ENCODE results near the gene ETS1. TPM values are rescaled to one million over a fixed set of nuclear protein-coding genes. Genes with fewer than 3 reads are reported as not detected.

ETS1 gene
- total and polyA plus RNA-seq, 2 experiments from 2014 or later: 25.6 to 52.6 TPM

DNA sequence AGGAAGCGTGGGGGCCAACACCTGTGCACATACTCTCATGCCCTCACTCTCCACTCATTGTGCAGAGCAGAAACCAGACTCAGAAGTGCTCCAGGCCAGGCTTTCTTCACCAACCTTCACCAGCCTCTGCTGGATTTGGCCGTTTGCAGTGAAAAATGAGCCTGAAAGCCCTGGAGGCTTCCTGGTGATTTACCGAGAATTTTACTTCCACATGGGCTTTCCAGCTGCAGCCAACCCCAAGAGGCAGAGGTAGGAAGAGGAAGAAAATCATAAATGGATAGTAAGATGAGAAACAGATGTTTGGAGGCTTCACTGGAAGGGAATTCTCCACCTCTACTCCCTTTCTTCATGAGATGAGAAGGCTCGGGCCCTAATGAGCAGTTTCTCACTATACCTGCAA is 155.4 kb downstream of the ETS1 start:
- TF ChIP-seq, protein P1, sequence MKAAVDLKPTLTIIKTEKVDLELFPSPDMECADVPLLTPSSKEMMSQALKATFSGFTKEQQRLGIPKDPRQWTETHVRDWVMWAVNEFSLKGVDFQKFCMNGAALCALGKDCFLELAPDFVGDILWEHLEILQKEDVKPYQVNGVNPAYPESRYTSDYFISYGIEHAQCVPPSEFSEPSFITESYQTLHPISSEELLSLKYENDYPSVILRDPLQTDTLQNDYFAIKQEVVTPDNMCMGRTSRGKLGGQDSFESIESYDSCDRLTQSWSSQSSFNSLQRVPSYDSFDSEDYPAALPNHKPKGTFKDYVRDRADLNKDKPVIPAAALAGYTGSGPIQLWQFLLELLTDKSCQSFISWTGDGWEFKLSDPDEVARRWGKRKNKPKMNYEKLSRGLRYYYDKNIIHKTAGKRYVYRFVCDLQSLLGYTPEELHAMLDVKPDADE (IDR thresholded peaks at IDR 0.05): no peak
- no peak for TF ChIP-seq ZNF114 (CRISPR knock-in tag; IDR thresholded peaks at IDR 0.05)
- no peak for TF ChIP-seq NANOG (IDR thresholded peaks at IDR 0.05; ENCODE audit: borderline replicate concordance)
- no peak for TF ChIP-seq CREB1 (CRISPR knock-in tag; IDR thresholded peaks at IDR 0.05; ENCODE audit: low read depth)
- TF ChIP-seq EZH2 (IDR thresholded peaks at IDR 0.05; ENCODE audit: low read depth, unreplicated experiment): no peak
- TF ChIP-seq EZH2phosphoT487 (IDR thresholded peaks at IDR 0.05; ENCODE audit: unreplicated experiment): no peak
- TF ChIP-seq POLR2AphosphoS5 (IDR thresholded peaks at IDR 0.05; ENCODE audit: low read depth): no peak
- no peak for TF ChIP-seq STAT1 (IDR thresholded peaks at IDR 0.05; ENCODE audit: unreplicated experiment)
- Histone ChIP-seq H3K9me2 (ENCODE audit: insufficient read depth) (0 out of 2 replicates have a peak, but pooled peaks cover 4% of the 10 kb centered on the region), H3K27ac (ENCODE audit: low read depth) (no peak overlapping the region), H3K4me2 (no peak overlapping the region), H3K27me3 (ENCODE audit: insufficient read depth) (no peaks in the 10 kb centered on the region), H3K4me1 (ENCODE audit: insufficient read depth) (no peaks in the 10 kb centered on the region), H4K20me1 (replicated peaks; ENCODE audit: insufficient read depth) (no peaks in the 10 kb centered on the region), H3K79me2 (replicated peaks; ENCODE audit: insufficient read depth) (no peaks in the 10 kb centered on the region), H2AFZ (no peak overlapping the region; the same call in 1 of the 2 replicates), H3K4me3 (no peak overlapping the region), H3K36me3 (ENCODE audit: insufficient read depth) (no peaks in the 10 kb centered on the region), H3F3A (replicated peaks; ENCODE audit: low read depth) (no peaks in the 10 kb centered on the region)
- Mint-ChIP-seq H3K4me1 (no peaks in the 10 kb centered on the region), H3K9me3 (no peaks in the 10 kb centered on the region), H3K36me3 (ENCODE audit: low read depth) (no peaks in the 10 kb centered on the region), H3K27ac (no peak overlapping the region), H3K27me3 (ENCODE audit: insufficient read depth, low read depth, poor library complexity) (peaks cover 2% of the 10 kb centered on the region), H3K4me3 (no peak overlapping the region)
- ATAC-seq (no peak), DNase-seq (ENCODE audit: low spot score) (no peak)

DNA sequence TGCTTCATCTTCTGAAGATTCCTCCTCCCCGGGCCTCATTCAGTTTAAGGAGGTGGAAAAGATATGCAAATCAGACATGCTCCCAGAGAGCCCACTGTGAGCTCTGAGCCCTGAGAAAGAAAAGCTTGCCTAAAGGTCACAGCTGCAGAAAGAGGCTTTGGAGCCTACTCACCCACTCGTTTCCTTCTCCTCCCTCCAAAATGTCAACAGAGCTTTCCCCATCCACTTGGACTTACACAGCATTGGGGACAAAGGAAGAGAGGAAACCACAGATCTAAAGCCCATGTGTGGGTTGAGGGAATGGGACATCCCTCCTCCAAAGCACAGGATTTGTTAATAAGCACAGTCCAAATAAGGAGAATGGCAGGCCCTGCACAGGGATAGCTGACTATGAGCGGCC is 158.4 kb downstream of the ETS1 start:
- H3K4me2 ChIP-seq: no peak overlapping the region
- H3K4me1 ChIP-seq (ENCODE audit: insufficient read depth): 0 out of 2 replicates have a peak, but pooled peaks cover 5% of the 10 kb centered on the region
- TF ChIP-seq ZNF331 (CRISPR knock-in tag; IDR thresholded peaks at IDR 0.05; ENCODE audit: low read depth): no peak
- H3K36me3 ChIP-seq (ENCODE audit: insufficient read depth): no peaks in the 10 kb centered on the region
- Mint-ChIP-seq H3K9me3 (no peaks in the 10 kb centered on the region), H3K4me3 (no peak overlapping the region), H3K27me3 (ENCODE audit: insufficient read depth, low read depth, poor library complexity) (peaks cover 10% of the 10 kb centered on the region), H3K27ac (no peak overlapping the region), H3K36me3 (ENCODE audit: low read depth) (no peaks in the 10 kb centered on the region), H3K4me1 (peaks cover 8% of the 10 kb centered on the region)
- H3K4me3 ChIP-seq: no peak overlapping the region
- ATAC-seq (no peak), DNase-seq (ENCODE audit: low spot score) (no peak)
- H3K27ac ChIP-seq (ENCODE audit: low read depth): no peak overlapping the region
- no peaks in the 10 kb centered on the region for H4K20me1 ChIP-seq (replicated peaks; ENCODE audit: insufficient read depth)
- H3K79me2 ChIP-seq (replicated peaks; ENCODE audit: insufficient read depth): no peaks in the 10 kb centered on the region
- H2AFZ ChIP-seq: peak overlapping the region; percentile 47; the same call in 1 of the 2 replicates
- 0 out of 2 replicates have a peak, but pooled peaks cover 4% of the 10 kb centered on the region for H3K9me2 ChIP-seq (ENCODE audit: insufficient read depth)
- H3F3A ChIP-seq (replicated peaks; ENCODE audit: low read depth): no peaks in the 10 kb centered on the region
- no peaks in the 10 kb centered on the region for H3K27me3 ChIP-seq (ENCODE audit: insufficient read depth)

DNA sequence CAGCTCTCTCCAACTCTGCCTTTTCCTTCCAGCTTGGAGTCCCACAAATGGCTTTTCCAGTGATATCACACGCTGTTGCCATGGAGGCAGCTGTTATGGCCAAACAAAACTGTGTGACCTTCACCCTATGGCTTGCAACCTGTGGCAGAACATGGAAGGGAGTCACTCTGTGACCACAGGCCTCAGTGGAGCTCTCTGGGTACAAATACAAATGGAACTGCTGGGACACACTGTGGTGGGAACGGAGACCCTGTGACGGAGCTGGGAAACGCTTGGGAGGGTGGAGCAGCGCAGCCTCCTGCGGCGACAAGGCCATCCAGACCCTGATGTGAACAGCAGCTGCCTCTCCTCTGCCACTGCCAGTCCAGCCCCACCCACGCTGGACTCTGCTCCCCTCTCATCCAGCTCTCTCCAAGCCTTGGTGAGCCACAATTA is 162.5 kb downstream of the ETS1 start:
- Mint-ChIP-seq H3K36me3 (ENCODE audit: low read depth) (no peaks in the 10 kb centered on the region), H3K27me3 (ENCODE audit: insufficient read depth, low read depth, poor library complexity) (peaks cover 7% of the 10 kb centered on the region), H3K27ac (no peak overlapping the region), H3K4me3 (no peak overlapping the region), H3K4me1 (peaks cover 10% of the 10 kb centered on the region), H3K9me3 (no peaks in the 10 kb centered on the region)
- no peaks in the 10 kb centered on the region for H4K20me1 ChIP-seq (replicated peaks; ENCODE audit: insufficient read depth)
- H3K79me2 ChIP-seq (replicated peaks; ENCODE audit: insufficient read depth): no peaks in the 10 kb centered on the region
- DNase-seq (ENCODE audit: low spot score) (no peak), ATAC-seq (no peak)
- no peaks in the 10 kb centered on the region for H3K9me2 ChIP-seq (ENCODE audit: insufficient read depth)
- 0 out of 2 replicates have a peak, but pooled peaks cover 5% of the 10 kb centered on the region for H3K4me1 ChIP-seq (ENCODE audit: insufficient read depth)
- no peaks in the 10 kb centered on the region for H3K27me3 ChIP-seq (ENCODE audit: insufficient read depth)
- no peak overlapping the region for H3K4me3 ChIP-seq
- no peaks in the 10 kb centered on the region for H3F3A ChIP-seq (replicated peaks; ENCODE audit: low read depth)
- H2AFZ ChIP-seq: peak overlapping the region; percentile 74; the same call in 1 of the 2 replicates
- no peak overlapping the region for H3K27ac ChIP-seq (ENCODE audit: low read depth)
- no peak overlapping the region for H3K4me2 ChIP-seq
- no peaks in the 10 kb centered on the region for H3K36me3 ChIP-seq (ENCODE audit: insufficient read depth)
- TF ChIP-seq EZH2phosphoT487 (IDR thresholded peaks at IDR 0.05; ENCODE audit: unreplicated experiment): no peak
- TF ChIP-seq, protein P1 (IDR thresholded peaks at IDR 0.05): no peak
- no peak for TF ChIP-seq POLR2AphosphoS5 (IDR thresholded peaks at IDR 0.05; ENCODE audit: low read depth)
